ENCODE measurements around the gene KMT2E. TPM values are rescaled to one million over a fixed set of nuclear protein-coding genes. Genes with fewer than 3 reads are reported as not detected.

Gene KMT2E
- total RNA-seq, 1 experiment from 2014 or later, result 63.9 TPM

GRCh38 chr7:105055621-105056020 is 41.6 kb downstream of the KMT2E start:
- intact Hi-C loops (cut with micrococcal nuclease; ENCODE audit: unreplicated experiment), result no loop called here
- no peak overlapping the region for H3K4me3 ChIP-seq (ENCODE audit: low read depth, low read length, poor library complexity, severe bottlenecking)
- H3K4me1 ChIP-seq (ENCODE audit: insufficient read depth, low read length, poor library complexity, severe bottlenecking), result no peaks in the 10 kb centered on the region
- ChIA-PET CTCF (no interaction called here), POLR2A (ENCODE audit: low non-redundant PET) (no interaction called here)
- no TSS peak for BruUV-seq (replicated peaks)
- no peak overlapping the region for H3K27ac ChIP-seq (ENCODE audit: low read depth, low read length, poor library complexity, severe bottlenecking)
- H3K36me3 ChIP-seq (ENCODE audit: insufficient read depth, low read length, poor library complexity, severe bottlenecking), result peaks cover 20% of the 10 kb centered on the region
- no peaks in the 10 kb centered on the region for H3K27me3 ChIP-seq (replicated peaks; ENCODE audit: insufficient read depth, low read depth, low read length, poor library complexity)
- no peaks in the 10 kb centered on the region for H3K9me3 ChIP-seq (ENCODE audit: low read depth, low read length, poor library complexity, severe bottlenecking)
- DNase-seq (ENCODE audit: low spot score), result no peak
- TF ChIP-seq CTCF (conservative IDR thresholded peaks at IDR 0.05; ENCODE audit: low read depth, low read length), result no peak
- TF ChIP-seq EZH2 (IDR thresholded peaks at IDR 0.05; ENCODE audit: borderline replicate concordance, low read depth, low read length, poor library complexity, severe bottlenecking), result no peak

- Histone ChIP-seq H3K27ac (ENCODE audit: low read depth, low read length, poor library complexity, severe bottlenecking) (no peak overlapping the region), H3K27me3 (replicated peaks; ENCODE audit: insufficient read depth, low read depth, low read length, poor library complexity) (no peaks in the 10 kb centered on the region), H3K4me1 (ENCODE audit: insufficient read depth, low read length, poor library complexity, severe bottlenecking) (no peaks in the 10 kb centered on the region), H3K4me3 (ENCODE audit: low read depth, low read length, poor library complexity, severe bottlenecking) (no peak overlapping the region), H3K36me3 (ENCODE audit: insufficient read depth, low read length, poor library complexity, severe bottlenecking) (peaks cover 9% of the 10 kb centered on the region), H3K9me3 (ENCODE audit: low read depth, low read length, poor library complexity, severe bottlenecking) (no peaks in the 10 kb centered on the region)
- ChIA-PET POLR2A (ENCODE audit: low non-redundant PET) (no interaction called here), CTCF (no interaction called here)
- BruUV-seq (replicated peaks), result no TSS peak
- intact Hi-C loops (cut with micrococcal nuclease; ENCODE audit: unreplicated experiment), result no loop called here
- no peak for DNase-seq (ENCODE audit: low spot score)
- TF ChIP-seq CTCF (conservative IDR thresholded peaks at IDR 0.05; ENCODE audit: low read depth, low read length), result no peak
Observed at GRCh38 chr7:105057472-105057871, 43.5 kb downstream of the KMT2E start.

- POLR2A ChIA-PET (ENCODE audit: low non-redundant PET), result no interaction called here
- peaks cover 21% of the 10 kb centered on the region for H3K36me3 ChIP-seq (ENCODE audit: insufficient read depth, low read length, poor library complexity, severe bottlenecking)
- H3K4me3 ChIP-seq (ENCODE audit: low read depth, low read length, poor library complexity, severe bottlenecking), result no peak overlapping the region
- no peaks in the 10 kb centered on the region for H3K4me1 ChIP-seq (ENCODE audit: insufficient read depth, low read length, poor library complexity, severe bottlenecking)
- H3K27me3 ChIP-seq (replicated peaks; ENCODE audit: insufficient read depth, low read depth, low read length, poor library complexity), result no peaks in the 10 kb centered on the region
- no peak for DNase-seq (ENCODE audit: low spot score)
- intact Hi-C loops (cut with micrococcal nuclease; ENCODE audit: unreplicated experiment), result no loop called here
- no TSS peak for BruUV-seq (replicated peaks)
- H3K9me3 ChIP-seq (ENCODE audit: low read depth, low read length, poor library complexity, severe bottlenecking), result no peaks in the 10 kb centered on the region
- no peak overlapping the region for H3K27ac ChIP-seq (ENCODE audit: low read depth, low read length, poor library complexity, severe bottlenecking)
- no peak for TF ChIP-seq CTCF (conservative IDR thresholded peaks at IDR 0.05; ENCODE audit: low read depth, low read length)
- TF ChIP-seq EZH2 (IDR thresholded peaks at IDR 0.05; ENCODE audit: borderline replicate concordance, low read depth, low read length, poor library complexity, severe bottlenecking), result no peak
- CTCF ChIA-PET, result no interaction called here
Observed at GRCh38 chr7:105060437-105060836, 46.4 kb downstream of the KMT2E start.
